Measurements from ENCODE around the gene TRERF1.
"Not testable (repeated sequence)": the region's sequence is repeated elsewhere in the genome, so short reads cannot be mapped to it uniquely, and the experiment has no call there.

The TRERF1 gene

GRCh38 chr6:42216495-42216894, 235.2 kb downstream of the TRERF1 start:
- not testable (repeated sequence) for DNase-seq

GRCh38 chr6:42212442-42212841, 239.3 kb downstream of the TRERF1 start:
- DNase-seq = no peak

- DNase-seq = no peak
Observed at GRCh38 chr6:42211726-42212125, 240.0 kb downstream of the TRERF1 start.

GRCh38 chr6:42210551-42210950, 241.2 kb downstream of the TRERF1 start:
- no peak for DNase-seq

GRCh38 chr6:42207559-42207958, 244.2 kb downstream of the TRERF1 start:
- DNase-seq = not testable (repeated sequence)

GRCh38 chr6:42204768-42205282, 246.9 kb downstream of the TRERF1 start:
- no peak for DNase-seq

GRCh38 chr6:42203183-42203582, 248.5 kb downstream of the TRERF1 start:
- DNase-seq = no peak

- DNase-seq = not testable (repeated sequence)
Observed at GRCh38 chr6:42202131-42202915, 249.4 kb downstream of the TRERF1 start.

- DNase-seq = no peak
Observed at GRCh38 chr6:42201382-42201781, 250.3 kb downstream of the TRERF1 start.

- no peak for DNase-seq
Observed at GRCh38 chr6:42200035-42200434, 251.7 kb downstream of the TRERF1 start.

GRCh38 chr6:42199106-42199981, 252.4 kb downstream of the TRERF1 start:
- DNase-seq = no peak

GRCh38 chr6:42197555-42198362, 254.0 kb downstream of the TRERF1 start:
- DNase-seq = no peak

GRCh38 chr6:42195415-42195814, 256.3 kb downstream of the TRERF1 start:
- no peak for DNase-seq

GRCh38 chr6:42194056-42194455, 257.7 kb downstream of the TRERF1 start:
- no peak for DNase-seq

- DNase-seq = no peak
Observed at GRCh38 chr6:42193491-42193894, 258.2 kb downstream of the TRERF1 start.

- DNase-seq = not testable (repeated sequence)
Observed at GRCh38 chr6:42192385-42192784, 259.3 kb downstream of the TRERF1 start.

GRCh38 chr6:42190554-42191183, 261.1 kb downstream of the TRERF1 start:
- no peak for DNase-seq

- DNase-seq = no peak
Observed at GRCh38 chr6:42188406-42188805, 263.3 kb downstream of the TRERF1 start.

- no peak for DNase-seq
Observed at GRCh38 chr6:42185597-42185996, 266.1 kb downstream of the TRERF1 start.

- no peak for DNase-seq
Observed at GRCh38 chr6:42184475-42184874, 267.3 kb downstream of the TRERF1 start.

- DNase-seq = no peak
Observed at GRCh38 chr6:42182101-42182500, 269.6 kb downstream of the TRERF1 start.

- DNase-seq = no peak
Observed at GRCh38 chr6:42179945-42180313, 271.8 kb downstream of the TRERF1 start.

Data from right forelimb (tissue), 1 donor.